HG02588 (cell line): ENCODE data around the gene RASAL1.
"Not testable (repeated sequence)": the region's sequence is repeated elsewhere in the genome, so short reads cannot be mapped to it uniquely, and the experiment has no call there.

ENCODE experiments used
- ATAC-seq: cut with Tn5 transposase; IDR thresholded peaks from one replicate; pipeline ENCODE4 v1.9.1; 2021; ENCODE audit warnings: mild to moderate bottlenecking, moderate library complexity; ENCODE audit not compliant: unreplicated experiment

Gene RASAL1

GRCh38 chr12:113142173-113142885 is 6.8 kb upstream of the RASAL1 start:
- no peak for ATAC-seq

- ATAC-seq = not testable (repeated sequence)
These were observed 6.2 kb upstream of the RASAL1 start for GRCh38 chr12:113141716-113142115.

GRCh38 chr12:113140706-113141105 is 5.1 kb upstream of the RASAL1 start:
- ATAC-seq = no peak

- no peak for ATAC-seq
These were observed 3.3 kb upstream of the RASAL1 start for GRCh38 chr12:113138826-113139225.

- no peak for ATAC-seq
These were observed 2.6 kb upstream of the RASAL1 start for GRCh38 chr12:113137861-113138783.

GRCh38 chr12:113136990-113137511 is 1.5 kb upstream of the RASAL1 start:
- ATAC-seq = no peak

- no peak for ATAC-seq
These were observed 798 bp upstream of the RASAL1 start for GRCh38 chr12:113136128-113136989.

- no peak for ATAC-seq
These were observed 1.0 kb downstream of the RASAL1 start for GRCh38 chr12:113134521-113134951.

- ATAC-seq = no peak
These were observed 1.5 kb downstream of the RASAL1 start for GRCh38 chr12:113134071-113134470.

GRCh38 chr12:113133666-113134065 is 1.9 kb downstream of the RASAL1 start:
- no peak for ATAC-seq

GRCh38 chr12:113133036-113133435 is 2.5 kb downstream of the RASAL1 start:
- no peak for ATAC-seq

GRCh38 chr12:113131556-113131955 is 4.0 kb downstream of the RASAL1 start:
- no peak for ATAC-seq

- no peak for ATAC-seq
These were observed 5.0 kb downstream of the RASAL1 start for GRCh38 chr12:113130457-113131135.

GRCh38 chr12:113129664-113130456 is 5.7 kb downstream of the RASAL1 start:
- ATAC-seq = no peak

GRCh38 chr12:113128802-113129663 is 6.5 kb downstream of the RASAL1 start:
- no peak for ATAC-seq

GRCh38 chr12:113127791-113128199 is 7.8 kb downstream of the RASAL1 start:
- ATAC-seq = no peak

- ATAC-seq = no peak
These were observed 14.7 kb downstream of the RASAL1 start for GRCh38 chr12:113120670-113121370.
